Mesendoderm (in vitro differentiated cells): ENCODE results near the gene SMAD2. TPM values are rescaled to one million over a fixed set of nuclear protein-coding genes. Genes with fewer than 3 reads are reported as not detected.

ENCODE experiments used
- DNase-seq: peaks from one replicate; pipeline ENCODE4 v3.0.0; 2013
- H2AK5ac ChIP-seq: 2 replicates; pipeline ENCODE4 v1.6.1; 2013; ENCODE audit warnings: low read length, inconsistent platforms
- H2BK120ac ChIP-seq: 2 replicates; pipeline ENCODE4 v1.6.1; 2013; ENCODE audit warnings: low read depth, mild to moderate bottlenecking, low read length, moderate library complexity, mixed read lengths
- H2BK15ac ChIP-seq: replicated peaks from 2 replicates; pipeline ENCODE4 v1.6.1; 2013; ENCODE audit warnings: low read depth, mild to moderate bottlenecking, moderate library complexity
- H2BK5ac ChIP-seq: 2 replicates; pipeline ENCODE4 v1.6.1; 2013; ENCODE audit warnings: low read length, inconsistent platforms
- H3K18ac ChIP-seq: 2 replicates; pipeline ENCODE4 v1.6.1; 2013; ENCODE audit warnings: mild to moderate bottlenecking, low read length, mixed read lengths
- H3K23ac ChIP-seq: one replicate; pipeline ENCODE4 v1.6.1; 2013; ENCODE audit warnings: low read length
- H3K27ac ChIP-seq: 2 replicates; pipeline ENCODE4 v1.5.1; 2013; ENCODE audit warnings: low read depth, mild to moderate bottlenecking, inconsistent platforms, low read length, moderate library complexity
- H3K27me3 ChIP-seq: 2 replicates; pipeline ENCODE4 v1.6.1; 2013; ENCODE audit warnings: low read length, control low read depth, mild to moderate bottlenecking, inconsistent platforms; ENCODE audit not compliant: insufficient read depth, poor library complexity
- H3K36me3 ChIP-seq: 2 replicates; pipeline ENCODE4 v1.6.1; 2013; ENCODE audit warnings: low read length, inconsistent platforms; ENCODE audit not compliant: control insufficient read depth, insufficient read depth
- H3K4ac ChIP-seq: one replicate; pipeline ENCODE4 v1.6.1; 2013; ENCODE audit warnings: low read depth, mild to moderate bottlenecking, low read length, moderate library complexity
- H3K4me1 ChIP-seq: 2 replicates; pipeline ENCODE4 v1.6.1; 2013; ENCODE audit warnings: low read depth, low read length, inconsistent platforms; ENCODE audit not compliant: control insufficient read depth
- H3K4me2 ChIP-seq: 2 replicates; pipeline ENCODE4 v1.6.1; 2013; ENCODE audit warnings: low read length
- H3K4me3 ChIP-seq: 2 replicates; pipeline ENCODE4 v1.5.1; 2013; ENCODE audit warnings: mild to moderate bottlenecking, low read length
- H3K56ac ChIP-seq: one replicate; pipeline ENCODE4 v1.6.1; 2013; ENCODE audit warnings: low read length
- H3K79me1 ChIP-seq: 2 replicates; pipeline ENCODE4 v1.6.1; 2013; ENCODE audit warnings: low read length, inconsistent platforms
- H3K79me2 ChIP-seq: 2 replicates; pipeline ENCODE4 v1.6.1; 2013; ENCODE audit warnings: mild to moderate bottlenecking, low read length; ENCODE audit not compliant: control insufficient read depth, insufficient read depth
- H3K9ac ChIP-seq: 2 replicates; pipeline ENCODE4 v1.6.1; 2013; ENCODE audit warnings: low read length, inconsistent platforms
- H4K5ac ChIP-seq: one replicate; pipeline ENCODE4 v1.6.1; 2013; ENCODE audit warnings: low read length
- H4K8ac ChIP-seq: one replicate; pipeline ENCODE4 v1.6.1; 2013; ENCODE audit warnings: low read depth, mild to moderate bottlenecking, control low read depth, low read length, moderate library complexity
- WGBS: extraction: QIAGEN DNeasy Blood & Tissue Kit; methylation state at CpG from one replicate; pipeline ENCODE4 v1.1.7; 2013; ENCODE audit warnings: low lambda C conversion rate, missing lambda C conversion rate; ENCODE audit not compliant: insufficient coverage; ENCODE audit errors: extremely low coverage; 5-methylcytosine and 5-hydroxymethylcytosine counted together
- polyA plus RNA-seq, 2 experiments: library from polyadenylated mRNA; stranded (reverse); fragments of 200-250 nt; gene quantifications; one replicate each; pipeline ENCODE4 v1.2.3, GENCODE V29; 2013

The SMAD2 gene
- polyA plus RNA-seq (2013, experiment 1 of 2): 51.5 TPM
- polyA plus RNA-seq (2013, experiment 2 of 2): 53.8 TPM

GRCh38 chr18:47930199-47930930, at the start of gene SMAD2:
SMAD2 (minus strand) TSS chr18:47930659; CDS start chr18:47896756, 33,903 bp downstream.
- Histone ChIP-seq H3K27me3 (no peaks in the 10 kb centered on the region), H3K4me1 (peaks cover 19% of the 10 kb centered on the region), H2BK15ac (no peak within 1 kb of the TSS), H3K56ac (peak within 1 kb of the TSS; percentile 99), H3K4me2 (peak within 1 kb of the TSS; percentile 72), H2BK5ac (peak within 1 kb of the TSS; percentile 97), H3K79me2 (peaks cover 40% of the 10 kb centered on the region), H4K8ac (peak within 1 kb of the TSS; percentile 67), H4K5ac (no peak within 1 kb of the TSS), H2BK120ac (peak within 1 kb of the TSS; percentile 98), H3K4me3 (peak within 1 kb of the TSS; percentile 91), H3K18ac (peak within 1 kb of the TSS; percentile 100), H3K27ac (peak within 1 kb of the TSS; percentile 100), H3K36me3 (no peaks in the 10 kb centered on the region), H3K9ac (peak within 1 kb of the TSS; percentile 95), H3K4ac (peak within 1 kb of the TSS; percentile 98), H3K23ac (peak within 1 kb of the TSS; percentile 95), H2AK5ac (no peak within 1 kb of the TSS), H3K79me1 (no peaks in the 10 kb centered on the region)
- peak; percentile 97 for DNase-seq
- no CpG with 5 or more reads among the region's 93 CpGs for WGBS

DNA sequence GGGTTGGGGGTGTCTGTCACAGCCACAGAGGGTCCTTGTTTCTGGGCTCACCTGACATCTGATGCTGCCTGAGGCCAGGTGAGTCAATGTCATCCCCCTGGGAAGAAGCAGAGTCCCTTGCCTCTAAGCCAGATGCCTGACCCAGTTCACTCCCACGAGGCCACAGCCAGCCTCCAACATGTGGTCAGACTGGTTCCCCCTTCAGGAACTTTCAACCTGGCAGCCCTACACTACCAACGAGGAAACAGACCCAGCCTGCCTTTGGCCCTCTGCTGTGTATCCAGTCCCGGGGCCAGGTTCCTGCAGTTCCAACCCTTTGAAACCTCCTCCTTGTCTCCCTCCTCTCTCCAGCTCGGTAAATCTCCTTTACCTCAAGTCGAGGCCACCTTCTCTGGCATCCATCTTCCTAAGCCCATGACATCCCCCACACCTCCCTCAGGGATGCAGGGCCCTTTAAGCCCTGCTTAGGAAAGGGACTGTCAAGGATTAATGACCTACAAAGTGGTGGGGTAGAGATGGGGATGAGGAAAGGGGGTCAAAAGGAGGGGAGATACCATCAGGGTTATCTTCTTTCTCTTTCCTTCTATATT, 49.2 kb upstream of the SMAD2 start:
- no peaks in the 10 kb centered on the region for H3K79me2 ChIP-seq
- H3K27ac ChIP-seq: no peak overlapping the region
- no peak overlapping the region for H3K18ac ChIP-seq
- no peaks in the 10 kb centered on the region for H3K27me3 ChIP-seq
- no peaks in the 10 kb centered on the region for H3K79me1 ChIP-seq
- H3K4me3 ChIP-seq: no peak overlapping the region
- no peak overlapping the region for H4K8ac ChIP-seq
- no peak overlapping the region for H2AK5ac ChIP-seq
- no peaks in the 10 kb centered on the region for H3K36me3 ChIP-seq
- no peak overlapping the region for H3K4me2 ChIP-seq
- peak; percentile 13 for DNase-seq
- no peak overlapping the region for H2BK15ac ChIP-seq
- H3K4me1 ChIP-seq: peaks cover 5% of the 10 kb centered on the region
- WGBS: no CpG with 5 or more reads among the region's 5 CpGs
- H3K4ac ChIP-seq: no peak overlapping the region
- no peak overlapping the region for H2BK5ac ChIP-seq
- no peak overlapping the region for H3K23ac ChIP-seq
- no peak overlapping the region for H3K56ac ChIP-seq
- H3K9ac ChIP-seq: no peak overlapping the region
- H4K5ac ChIP-seq: no peak overlapping the region
- no peak overlapping the region for H2BK120ac ChIP-seq

DNA sequence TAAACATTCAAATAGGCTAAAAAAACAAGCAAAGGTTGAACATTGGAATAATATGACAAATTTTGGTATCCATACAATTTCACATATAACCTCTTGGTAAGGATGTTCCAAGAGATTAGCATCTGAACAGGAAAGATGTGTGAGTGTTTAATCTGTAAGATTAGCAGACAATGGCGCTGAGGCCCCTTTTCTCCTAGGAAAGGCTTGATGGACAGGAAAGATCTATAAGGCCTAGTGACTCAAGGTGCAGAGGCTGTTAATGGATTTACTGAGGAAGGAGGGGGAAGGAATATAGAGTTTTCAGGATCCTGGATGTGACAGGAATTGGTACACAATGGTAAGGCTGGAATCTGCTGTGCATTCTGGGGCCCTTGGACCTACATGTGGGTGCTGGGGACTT, 48.1 kb upstream of the SMAD2 start:
- Histone ChIP-seq H3K23ac (no peak overlapping the region), H2BK15ac (no peak overlapping the region), H3K27me3 (no peaks in the 10 kb centered on the region), H4K8ac (no peak overlapping the region), H3K79me2 (no peaks in the 10 kb centered on the region), H3K79me1 (no peaks in the 10 kb centered on the region), H2BK120ac (no peak overlapping the region), H3K4ac (no peak overlapping the region), H3K4me2 (no peak overlapping the region), H2BK5ac (no peak overlapping the region), H2AK5ac (no peak overlapping the region), H4K5ac (no peak overlapping the region), H3K36me3 (no peaks in the 10 kb centered on the region), H3K56ac (no peak overlapping the region), H3K18ac (no peak overlapping the region), H3K9ac (no peak overlapping the region), H3K27ac (no peak overlapping the region), H3K4me1 (peaks cover 6% of the 10 kb centered on the region), H3K4me3 (no peak overlapping the region)
- no peak for DNase-seq
- no CpG with 5 or more reads among the region's 1 CpG for WGBS

DNA sequence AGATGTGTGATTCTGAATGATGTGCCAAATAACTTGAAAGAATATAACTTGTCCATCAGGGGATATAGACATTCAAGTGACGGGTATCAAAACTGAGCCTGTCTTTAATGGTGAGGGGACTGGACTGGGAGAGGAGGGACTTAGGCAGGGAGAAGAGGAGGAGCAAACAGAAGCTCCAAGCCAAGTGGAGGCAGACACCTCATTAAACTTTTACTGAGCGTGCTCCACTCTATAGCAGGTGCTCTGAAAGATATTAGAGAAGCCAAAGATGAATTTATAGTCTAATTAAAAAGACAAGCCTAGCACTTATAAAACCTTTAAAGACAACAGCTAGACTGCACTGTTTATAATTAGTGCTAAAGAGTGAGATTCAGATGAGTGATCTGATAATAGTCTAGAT, 47.7 kb upstream of the SMAD2 start:
- no peaks in the 10 kb centered on the region for H3K79me2 ChIP-seq

DNA sequence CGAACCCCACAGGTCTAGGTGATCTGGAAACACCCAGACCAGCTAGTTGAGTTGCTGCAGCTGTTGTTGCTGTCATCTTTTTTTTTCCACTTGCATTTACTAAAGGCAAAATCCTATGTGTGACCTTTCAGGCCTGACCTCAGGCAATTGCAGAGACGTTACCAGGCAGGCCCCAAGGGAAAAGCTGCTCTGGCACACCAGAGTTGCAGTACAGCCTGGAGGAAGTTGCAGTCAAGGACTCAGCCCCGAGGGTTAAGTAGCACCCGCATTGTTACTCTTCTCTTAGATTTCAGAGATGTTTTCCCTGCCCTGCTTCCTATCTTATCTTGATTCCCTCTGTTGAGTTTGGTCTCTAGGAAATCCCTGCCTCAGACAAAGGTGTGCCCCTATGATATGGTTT, 45.2 kb upstream of the SMAD2 start:
- peak overlapping the region; percentile 18 for H3K18ac ChIP-seq
- no peaks in the 10 kb centered on the region for H3K27me3 ChIP-seq
- H3K4me1 ChIP-seq: peaks cover 7% of the 10 kb centered on the region
- H4K5ac ChIP-seq: no peak overlapping the region
- H3K4me2 ChIP-seq: no peak overlapping the region
- no CpG with 5 or more reads among the region's 4 CpGs for WGBS
- no peak overlapping the region for H2BK5ac ChIP-seq
- peak overlapping the region; percentile 55 for H3K27ac ChIP-seq
- no peaks in the 10 kb centered on the region for H3K36me3 ChIP-seq
- no peak overlapping the region for H3K9ac ChIP-seq
- H3K4me3 ChIP-seq: no peak overlapping the region
- no peaks in the 10 kb centered on the region for H3K79me1 ChIP-seq
- H2AK5ac ChIP-seq: no peak overlapping the region
- no peaks in the 10 kb centered on the region for H3K79me2 ChIP-seq
- no peak overlapping the region for H4K8ac ChIP-seq
- H2BK15ac ChIP-seq: no peak overlapping the region
- no peak overlapping the region for H2BK120ac ChIP-seq
- peak overlapping the region; percentile 54 for H3K56ac ChIP-seq
- DNase-seq: peak; percentile 67
- no peak overlapping the region for H3K23ac ChIP-seq
- no peak overlapping the region for H3K4ac ChIP-seq

More for the DNA sequence above, 47.7 kb upstream of the SMAD2 start:
- no peaks in the 10 kb centered on the region for H3K79me1 ChIP-seq
- no peak overlapping the region for H3K23ac ChIP-seq
- H3K18ac ChIP-seq: no peak overlapping the region
- no peak for DNase-seq
- no peak overlapping the region for H2BK15ac ChIP-seq
- H3K36me3 ChIP-seq: no peaks in the 10 kb centered on the region
- H3K4me2 ChIP-seq: no peak overlapping the region
- H3K4ac ChIP-seq: no peak overlapping the region
- no peak overlapping the region for H2AK5ac ChIP-seq
- no peak overlapping the region for H2BK5ac ChIP-seq
- H3K4me1 ChIP-seq: peaks cover 10% of the 10 kb centered on the region
- no peak overlapping the region for H3K9ac ChIP-seq
- H4K8ac ChIP-seq: no peak overlapping the region
- no peak overlapping the region for H3K4me3 ChIP-seq
- H3K27ac ChIP-seq: no peak overlapping the region
- no peak overlapping the region for H3K56ac ChIP-seq
- H3K27me3 ChIP-seq: no peaks in the 10 kb centered on the region
- H4K5ac ChIP-seq: no peak overlapping the region
- WGBS: no CpG with 5 or more reads among the region's 2 CpGs
- no peak overlapping the region for H2BK120ac ChIP-seq
